Testis (tissue), 3 donors: ENCODE measurements around the gene PLEKHA8. TPM values are rescaled to one million over a fixed set of nuclear protein-coding genes. Genes with fewer than 3 reads are reported as not detected.

Experiments used
- DNase-seq: peaks from one replicate; pipeline ENCODE4 v3.0.0-alpha.2; 2019
- H3K27ac ChIP-seq, 2 donors: fragments of 200-600 bp; sonication (generic); one replicate each; pipeline ENCODE4 v1.5.1; 2019
- H3K27me3 ChIP-seq: fragments of 200-600 bp; sonication (generic); one replicate; pipeline ENCODE4 v1.5.1; 2019
- H3K36me3 ChIP-seq: fragments of 200-600 bp; sonication (generic); one replicate; pipeline ENCODE4 v1.5.1; 2017; ENCODE audit warnings: low read depth; ENCODE audit errors: missing control alignments
- H3K4me1 ChIP-seq: fragments of 200-600 bp; sonication (generic); one replicate; pipeline ENCODE4 v1.5.1; 2019
- H3K4me3 ChIP-seq, 2 donors: fragments of 200-600 bp; sonication (generic); one replicate each; pipeline ENCODE4 v1.5.1; 2017 to 2019
- H3K9me3 ChIP-seq: fragments of 200-600 bp; sonication (generic); one replicate; pipeline ENCODE4 v1.5.1; 2017
- CTCF ChIP-seq, 3 experiments: fragments of 450-650 bp in 2 of 3; fragments of 200-600 bp in 1 of 3; sonication (generic) in 1 of 3; IDR thresholded peaks; one replicate each; pipeline ENCODE4 v1.5.1; 2016 to 2019; ENCODE audit warnings: antibody characterized with exemption in 3 of 3, mild to moderate bottlenecking in 2 of 3, moderate library complexity in 1 of 3
- POLR2A ChIP-seq: fragments of 450-650 bp; IDR thresholded peaks from one replicate; pipeline ENCODE4 v1.6.1; 2017; ENCODE audit warnings: antibody characterized with exemption, mild to moderate bottlenecking, moderate library complexity
- WGBS, 2 donors: methylation state at CpG; one replicate each; pipeline ENCODE4 v1.1.5; 2018; 5-methylcytosine and 5-hydroxymethylcytosine counted together
- intact Hi-C: fragments of 100-400 bp; cut with DNase I; formaldehyde crosslinking; loops from one replicate; pipeline ENCODE4 v1.15.1; 2023; ENCODE audit warnings: low total_unique reads
- polyA plus RNA-seq: library from polyadenylated mRNA; stranded (reverse); fragments of 350-450 nt; fragmentation: Illumina TruSeq; extraction: RNeasy Lipid Tissue Mini Kit (QIAGEN cat#74804); gene quantifications from one replicate; pipeline ENCODE4 v1.2.3, GENCODE V29; 2014; ENCODE audit warnings: low read depth, low replicate concordance; ENCODE audit not compliant: insufficient read depth
- total RNA-seq, 2 donors: library from RNA; depleted of rRNA; stranded (reverse); fragments of >200 nt; gene quantifications; one replicate each; pipeline ENCODE4 v1.2.3, GENCODE V29; 2016

PLEKHA8 gene
- total and polyA plus RNA-seq, 3 donors from 2014 or later, result 7.1 to 14.5 (median 11.0) TPM

- H3K9me3 ChIP-seq, result no peaks in the 10 kb centered on the region
- TF ChIP-seq POLR2A (no peak), CTCF (IDR thresholded peaks at IDR 0.05) (no peak)
- H3K4me1 ChIP-seq, result no peaks in the 10 kb centered on the region
- intact Hi-C loops, result no loop called here
- H3K4me3 ChIP-seq, result no peak overlapping the region
- no peak overlapping the region for H3K27ac ChIP-seq
- 87 to 88% methylated on average over 6 of the region's 6 CpGs for WGBS, 2 donors
- H3K36me3 ChIP-seq, result no peaks in the 10 kb centered on the region
- DNase-seq, result no peak
- H3K27me3 ChIP-seq, result no peaks in the 10 kb centered on the region
Observed at GRCh38 chr7:30003098-30003497, 25.1 kb upstream of the PLEKHA8 start.

GRCh38 chr7:30005464-30005863 is 22.7 kb upstream of the PLEKHA8 start:
- no peaks in the 10 kb centered on the region for H3K36me3 ChIP-seq
- H3K27ac ChIP-seq, result no peak overlapping the region
- intact Hi-C loops, result no loop called here
- H3K27me3 ChIP-seq, result no peaks in the 10 kb centered on the region
- 53 to 54% methylated on average over 3 of the region's 3 CpGs for WGBS, 2 donors
- H3K9me3 ChIP-seq, result no peaks in the 10 kb centered on the region
- no peak for TF ChIP-seq CTCF (IDR thresholded peaks at IDR 0.05)
- TF ChIP-seq POLR2A, result no peak
- no peak for DNase-seq
- H3K4me3 ChIP-seq, result no peak overlapping the region
- no peaks in the 10 kb centered on the region for H3K4me1 ChIP-seq

- H3K27me3 ChIP-seq, result no peaks in the 10 kb centered on the region
- H3K9me3 ChIP-seq, result no peaks in the 10 kb centered on the region
- no peaks in the 10 kb centered on the region for H3K36me3 ChIP-seq
- H3K4me3 ChIP-seq, result no peak overlapping the region
- intact Hi-C loops, result no loop called here
- no peak for DNase-seq
- H3K4me1 ChIP-seq, result no peaks in the 10 kb centered on the region
- H3K27ac ChIP-seq, result no peak overlapping the region
- TF ChIP-seq CTCF (IDR thresholded peaks at IDR 0.05) (no peak), POLR2A (no peak)
- WGBS, 2 donors, result 80 to 81% methylated on average over 6 of the region's 6 CpGs
Observed at GRCh38 chr7:30010021-30010420, 18.2 kb upstream of the PLEKHA8 start.

- no peaks in the 10 kb centered on the region for H3K9me3 ChIP-seq
- intact Hi-C loops, result no loop called here
- H3K27me3 ChIP-seq, result no peaks in the 10 kb centered on the region
- H3K4me1 ChIP-seq, result no peaks in the 10 kb centered on the region
- TF ChIP-seq POLR2A (no peak), CTCF (IDR thresholded peaks at IDR 0.05) (no peak)
- H3K36me3 ChIP-seq, result no peaks in the 10 kb centered on the region
- H3K27ac ChIP-seq, result no peak overlapping the region
- 86 to 88% methylated on average over 3 of the region's 3 CpGs for WGBS, 2 donors
- no peak for DNase-seq
- no peak overlapping the region for H3K4me3 ChIP-seq
Observed at GRCh38 chr7:30012757-30013156, 15.5 kb upstream of the PLEKHA8 start.

GRCh38 chr7:30018451-30018850 is 9.8 kb upstream of the PLEKHA8 start:
- Histone ChIP-seq H3K36me3 (no peaks in the 10 kb centered on the region), H3K9me3 (no peaks in the 10 kb centered on the region), H3K27ac (no peak overlapping the region), H3K4me1 (no peaks in the 10 kb centered on the region), H3K27me3 (no peaks in the 10 kb centered on the region), H3K4me3 (no peak overlapping the region)
- intact Hi-C loops, result no loop called here
- DNase-seq, result no peak
- TF ChIP-seq CTCF (IDR thresholded peaks at IDR 0.05) (no peak), POLR2A (no peak)
